Activated naive CD4-positive, alpha-beta T cell treated with anti-CD3 and anti-CD28 coated beads, Interleukin-2, amount 50 U/mL, for 24 hours (primary cell): ENCODE data around the gene TMEM132A.
"Not testable (repeated sequence)": the region's sequence is repeated elsewhere in the genome, so short reads cannot be mapped to it uniquely, and the experiment has no call there.

ENCODE experiments used
- H3K27ac Mint-ChIP-seq: one replicate; pipeline ENCODE4 v1.8.0; 2021; ENCODE audit warnings: mild to moderate bottlenecking, mixed read lengths
- H3K27me3 Mint-ChIP-seq: one replicate; pipeline ENCODE4 v1.8.0; 2021; ENCODE audit warnings: mixed read lengths
- H3K36me3 Mint-ChIP-seq: one replicate; pipeline ENCODE4 v1.8.0; 2021; ENCODE audit warnings: mixed read lengths
- H3K4me1 Mint-ChIP-seq: one replicate; pipeline ENCODE4 v1.8.0; 2021; ENCODE audit warnings: mixed read lengths
- H3K4me3 Mint-ChIP-seq: one replicate; pipeline ENCODE4 v1.8.0; 2021; ENCODE audit warnings: mild to moderate bottlenecking, mixed read lengths
- H3K9me3 Mint-ChIP-seq: one replicate; pipeline ENCODE4 v1.8.0; 2021; ENCODE audit warnings: mixed read lengths

The TMEM132A gene

GRCh38 chr11:60899046-60899936 is 25.0 kb upstream of the TMEM132A start:
- peaks cover 18% of the 10 kb centered on the region for H3K36me3 Mint-ChIP-seq
- H3K4me3 Mint-ChIP-seq: no peak overlapping the region
- peaks cover 16% of the 10 kb centered on the region for H3K4me1 Mint-ChIP-seq
- H3K9me3 Mint-ChIP-seq: no peaks in the 10 kb centered on the region
- H3K27ac Mint-ChIP-seq: no peak overlapping the region
- H3K27me3 Mint-ChIP-seq: no peaks in the 10 kb centered on the region

- Mint-ChIP-seq H3K27me3 (no peaks in the 10 kb centered on the region), H3K9me3 (no peaks in the 10 kb centered on the region), H3K4me3 (no peak overlapping the region), H3K4me1 (peaks cover 21% of the 10 kb centered on the region), H3K27ac (peak overlapping the region; percentile 81), H3K36me3 (peaks cover 18% of the 10 kb centered on the region)
Observed at GRCh38 chr11:60899977-60900376, 24.3 kb upstream of the TMEM132A start.

- H3K27ac Mint-ChIP-seq: no peak overlapping the region
Observed at GRCh38 chr11:60900673-60901404, 23.4 kb upstream of the TMEM132A start.

GRCh38 chr11:60902625-60903024 is 21.6 kb upstream of the TMEM132A start:
- Mint-ChIP-seq H3K27me3 (no peaks in the 10 kb centered on the region), H3K4me3 (no peak overlapping the region), H3K4me1 (peaks cover 32% of the 10 kb centered on the region), H3K36me3 (peaks cover 9% of the 10 kb centered on the region), H3K9me3 (no peaks in the 10 kb centered on the region), H3K27ac (peak overlapping the region; percentile 68)

More at GRCh38 chr11:60900673-60901404, 23.4 kb upstream of the TMEM132A start:
- H3K27me3 Mint-ChIP-seq: no peaks in the 10 kb centered on the region
- peaks cover 14% of the 10 kb centered on the region for H3K36me3 Mint-ChIP-seq
- no peak overlapping the region for H3K4me3 Mint-ChIP-seq
- H3K9me3 Mint-ChIP-seq: no peaks in the 10 kb centered on the region
- peaks cover 26% of the 10 kb centered on the region for H3K4me1 Mint-ChIP-seq

- H3K36me3 Mint-ChIP-seq: peaks cover 3% of the 10 kb centered on the region
- peaks cover 30% of the 10 kb centered on the region for H3K4me1 Mint-ChIP-seq
- H3K27me3 Mint-ChIP-seq: no peaks in the 10 kb centered on the region
- H3K4me3 Mint-ChIP-seq: peak overlapping the region; percentile 97
- H3K27ac Mint-ChIP-seq: peak overlapping the region; percentile 95
- H3K9me3 Mint-ChIP-seq: no peaks in the 10 kb centered on the region
Observed at GRCh38 chr11:60905047-60905446, 19.2 kb upstream of the TMEM132A start.

- Mint-ChIP-seq H3K4me1 (peaks cover 32% of the 10 kb centered on the region), H3K27ac (peak overlapping the region; percentile 95), H3K36me3 (peaks cover 3% of the 10 kb centered on the region), H3K4me3 (peak overlapping the region; percentile 97), H3K27me3 (no peaks in the 10 kb centered on the region), H3K9me3 (no peaks in the 10 kb centered on the region)
Observed at GRCh38 chr11:60905551-60906113, 18.6 kb upstream of the TMEM132A start.

- no peaks in the 10 kb centered on the region for H3K27me3 Mint-ChIP-seq
- no peaks in the 10 kb centered on the region for H3K9me3 Mint-ChIP-seq
- H3K27ac Mint-ChIP-seq: peak within 1 kb of the TSS; percentile 95
- H3K36me3 Mint-ChIP-seq: peaks cover 3% of the 10 kb centered on the region
- H3K4me3 Mint-ChIP-seq: peak within 1 kb of the TSS; percentile 97
- peaks cover 39% of the 10 kb centered on the region for H3K4me1 Mint-ChIP-seq
Observed at GRCh38 chr11:60906132-60906972, 17.9 kb upstream of the TMEM132A start, which contains the start of gene PRPF19. Gene PRPF19 (minus strand): TSS chr11:60906585. CDS start chr11:60906382, 203 bp downstream.

- Mint-ChIP-seq H3K4me1 (peaks cover 57% of the 10 kb centered on the region), H3K27ac (peak overlapping the region; percentile 19), H3K27me3 (no peaks in the 10 kb centered on the region), H3K9me3 (no peaks in the 10 kb centered on the region), H3K36me3 (peaks cover 3% of the 10 kb centered on the region), H3K4me3 (no peak overlapping the region)
Observed at GRCh38 chr11:60908803-60909202, 15.5 kb upstream of the TMEM132A start.

- not testable (repeated sequence) for H3K4me3 Mint-ChIP-seq, H3K9me3 Mint-ChIP-seq, H3K27me3 Mint-ChIP-seq, H3K36me3 Mint-ChIP-seq
- Mint-ChIP-seq H3K4me1 (peaks cover 51% of the 10 kb centered on the region), H3K27ac (peak overlapping the region; percentile 10)
Observed at GRCh38 chr11:60909680-60910280, 14.5 kb upstream of the TMEM132A start.

- Mint-ChIP-seq H3K4me1 (peaks cover 52% of the 10 kb centered on the region), H3K27me3 (no peaks in the 10 kb centered on the region), H3K4me3 (no peak overlapping the region), H3K9me3 (no peaks in the 10 kb centered on the region), H3K27ac (no peak overlapping the region), H3K36me3 (peaks cover 1% of the 10 kb centered on the region)
Observed at GRCh38 chr11:60910281-60910687, 14.0 kb upstream of the TMEM132A start.

GRCh38 chr11:60910711-60911380 is 13.4 kb upstream of the TMEM132A start:
- Mint-ChIP-seq H3K27me3 (no peaks in the 10 kb centered on the region), H3K4me1 (peaks cover 54% of the 10 kb centered on the region), H3K27ac (peak overlapping the region; percentile 68), H3K4me3 (no peak overlapping the region), H3K9me3 (no peaks in the 10 kb centered on the region), H3K36me3 (peaks cover under 1% of the 10 kb centered on the region)

GRCh38 chr11:60912223-60912850 is 11.9 kb upstream of the TMEM132A start:
- H3K27ac Mint-ChIP-seq: peak overlapping the region; percentile 66
- no peaks in the 10 kb centered on the region for H3K9me3 Mint-ChIP-seq
- peaks cover 5% of the 10 kb centered on the region for H3K36me3 Mint-ChIP-seq
- H3K4me3 Mint-ChIP-seq: peak overlapping the region; percentile 91
- H3K27me3 Mint-ChIP-seq: no peaks in the 10 kb centered on the region
- peaks cover 61% of the 10 kb centered on the region for H3K4me1 Mint-ChIP-seq

GRCh38 chr11:60912851-60913528 is 11.3 kb upstream of the TMEM132A start:
- Mint-ChIP-seq H3K9me3 (no peaks in the 10 kb centered on the region), H3K4me1 (peaks cover 62% of the 10 kb centered on the region), H3K27ac (peak overlapping the region; percentile 97), H3K4me3 (peak overlapping the region; percentile 91), H3K27me3 (no peaks in the 10 kb centered on the region), H3K36me3 (peaks cover 5% of the 10 kb centered on the region)
